Muscle layer of duodenum (tissue), 2 donors: ENCODE measurements around the gene FKBP8.
"Not testable (repeated sequence)": the region's sequence is repeated elsewhere in the genome, so short reads cannot be mapped to it uniquely, and the experiment has no call there.

Experiments
- H3K27ac ChIP-seq: one replicate; pipeline ENCODE4 v1.7.0; 2013; ENCODE audit warnings: mild to moderate bottlenecking, low read length
- H3K27me3 ChIP-seq: one replicate; pipeline ENCODE4 v1.7.0; 2013; ENCODE audit warnings: low read depth, mild to moderate bottlenecking, control low read depth, low read length
- H3K36me3 ChIP-seq, 2 donors: one replicate each; pipeline ENCODE4 v1.7.0; 2013; ENCODE audit warnings: low read length in 2 of 2, control low read depth in 1 of 2, mild to moderate bottlenecking in 1 of 2; ENCODE audit not compliant: insufficient read depth in 2 of 2, control insufficient read depth in 1 of 2
- H3K4me1 ChIP-seq, 2 donors: one replicate each; pipeline ENCODE4 v1.7.0; 2013; ENCODE audit warnings: low read length in 2 of 2, mild to moderate bottlenecking in 2 of 2, control low read depth in 1 of 2, moderate library complexity in 1 of 2; ENCODE audit not compliant: insufficient read depth in 2 of 2, control insufficient read depth in 1 of 2
- H3K4me3 ChIP-seq, 2 donors: one replicate each; pipeline ENCODE4 v1.7.0; 2013; ENCODE audit warnings: low read length in 2 of 2, low read depth in 1 of 2, mild to moderate bottlenecking in 1 of 2
- H3K9me3 ChIP-seq, 2 donors: one replicate each; pipeline ENCODE4 v1.7.0; 2013; ENCODE audit warnings: low read length in 2 of 2, control low read depth in 1 of 2, mild to moderate bottlenecking in 1 of 2; ENCODE audit not compliant: control insufficient read depth in 1 of 2
- donor health status: healthy.

FKBP8 gene

GRCh38 chr19:18557411-18558201 is 14.2 kb upstream of the FKBP8 start, which contains the start of gene KXD1:
KXD1 (plus strand) TSS chr19:18557870; CDS start chr19:18562057, 4,187 bp downstream.
- Histone ChIP-seq H3K27me3 (no peaks in the 10 kb centered on the region), H3K4me3 (peak within 1 kb of the TSS; percentile 90 to 93), H3K9me3 (no peaks in the 10 kb centered on the region), H3K36me3 (peaks cover 5 to 13% of the 10 kb centered on the region in 2 donors), H3K27ac (peak within 1 kb of the TSS; percentile 96), H3K4me1 (peaks cover 0 to 18% of the 10 kb centered on the region in 2 donors)

GRCh38 chr19:18551631-18552030 is 8.3 kb upstream of the FKBP8 start:
- no peak overlapping the region for H3K27ac ChIP-seq
- H3K4me3 ChIP-seq: no peak overlapping the region
- H3K4me1 ChIP-seq: no peaks in the 10 kb centered on the region
- no peaks in the 10 kb centered on the region for H3K27me3 ChIP-seq
- no peaks in the 10 kb centered on the region for H3K9me3 ChIP-seq
- no peaks in the 10 kb centered on the region for H3K36me3 ChIP-seq

- Histone ChIP-seq H3K27ac (peak overlapping the region; percentile 40), H3K4me3 (peak overlapping the region; percentile 29 to 52), H3K4me1 (peaks cover 5 to 21% of the 10 kb centered on the region in 2 donors), H3K9me3 (no peaks in the 10 kb centered on the region), H3K36me3 (peaks cover 14 to 24% of the 10 kb centered on the region in 2 donors), H3K27me3 (no peaks in the 10 kb centered on the region)
Observed at GRCh38 chr19:18543814-18544475, 572 bp upstream of the FKBP8 start.

- Histone ChIP-seq H3K4me1 (peaks cover 5 to 21% of the 10 kb centered on the region in 2 donors), H3K27ac (peak overlapping the region; percentile 56), H3K4me3 (peak overlapping the region; percentile 60 to 63), H3K27me3 (no peaks in the 10 kb centered on the region), H3K9me3 (no peaks in the 10 kb centered on the region), H3K36me3 (peaks cover 14 to 38% of the 10 kb centered on the region in 2 donors)
Observed at GRCh38 chr19:18541992-18542940, 1.1 kb downstream of the FKBP8 start.

GRCh38 chr19:18541258-18541991 is 1.9 kb downstream of the FKBP8 start:
- H3K27me3 ChIP-seq: no peaks in the 10 kb centered on the region
- no peaks in the 10 kb centered on the region for H3K9me3 ChIP-seq
- no peak overlapping the region for H3K27ac ChIP-seq
- peaks cover 14 to 46% of the 10 kb centered on the region in 2 donors for H3K36me3 ChIP-seq
- peaks cover 5 to 21% of the 10 kb centered on the region in 2 donors for H3K4me1 ChIP-seq
- no peak overlapping the region for H3K4me3 ChIP-seq

- Histone ChIP-seq H3K36me3 (peaks cover 18 to 56% of the 10 kb centered on the region in 2 donors), H3K4me1 (peaks cover 5 to 21% of the 10 kb centered on the region in 2 donors)
- not testable (repeated sequence) for H3K27me3 ChIP-seq, H3K4me3 ChIP-seq, H3K27ac ChIP-seq, H3K9me3 ChIP-seq
Observed at GRCh38 chr19:18540200-18540599, 3.2 kb downstream of the FKBP8 start.

GRCh38 chr19:18539372-18539771 is 4.0 kb downstream of the FKBP8 start:
- H3K9me3 ChIP-seq: no peaks in the 10 kb centered on the region
- no peak overlapping the region for H3K27ac ChIP-seq
- peaks cover 18 to 57% of the 10 kb centered on the region in 2 donors for H3K36me3 ChIP-seq
- no peaks in the 10 kb centered on the region for H3K27me3 ChIP-seq
- no peak overlapping the region for H3K4me3 ChIP-seq
- peaks cover 5 to 21% of the 10 kb centered on the region in 2 donors for H3K4me1 ChIP-seq

GRCh38 chr19:18538115-18538514 is 5.3 kb downstream of the FKBP8 start:
- H3K27ac ChIP-seq: no peak overlapping the region
- H3K36me3 ChIP-seq: peaks cover 19 to 63% of the 10 kb centered on the region in 2 donors
- H3K9me3 ChIP-seq: no peaks in the 10 kb centered on the region
- no peak overlapping the region for H3K4me3 ChIP-seq
- peaks cover 5 to 17% of the 10 kb centered on the region in 2 donors for H3K4me1 ChIP-seq
- no peaks in the 10 kb centered on the region for H3K27me3 ChIP-seq

GRCh38 chr19:18537431-18537830 is 5.9 kb downstream of the FKBP8 start:
- Histone ChIP-seq H3K4me1 (peaks cover 4 to 15% of the 10 kb centered on the region in 2 donors), H3K36me3 (peaks cover 26 to 70% of the 10 kb centered on the region in 2 donors), H3K9me3 (no peaks in the 10 kb centered on the region), H3K27me3 (no peaks in the 10 kb centered on the region), H3K27ac (no peak overlapping the region), H3K4me3 (no peak overlapping the region)

GRCh38 chr19:18536475-18536874 is 6.9 kb downstream of the FKBP8 start:
- H3K27me3 ChIP-seq: no peaks in the 10 kb centered on the region
- H3K4me3 ChIP-seq: no peak overlapping the region
- H3K36me3 ChIP-seq: peaks cover 30 to 77% of the 10 kb centered on the region in 2 donors
- H3K9me3 ChIP-seq: no peaks in the 10 kb centered on the region
- peaks cover 0 to 5% of the 10 kb centered on the region in 2 donors for H3K4me1 ChIP-seq
- no peak overlapping the region for H3K27ac ChIP-seq
